ENCODE measurements around the gene CCDC93. TPM values are rescaled to one million over a fixed set of nuclear protein-coding genes. Genes with fewer than 3 reads are reported as not detected.

Gene CCDC93
- total RNA-seq, 1 experiment from 2014 or later, result 34.7 TPM

DNA sequence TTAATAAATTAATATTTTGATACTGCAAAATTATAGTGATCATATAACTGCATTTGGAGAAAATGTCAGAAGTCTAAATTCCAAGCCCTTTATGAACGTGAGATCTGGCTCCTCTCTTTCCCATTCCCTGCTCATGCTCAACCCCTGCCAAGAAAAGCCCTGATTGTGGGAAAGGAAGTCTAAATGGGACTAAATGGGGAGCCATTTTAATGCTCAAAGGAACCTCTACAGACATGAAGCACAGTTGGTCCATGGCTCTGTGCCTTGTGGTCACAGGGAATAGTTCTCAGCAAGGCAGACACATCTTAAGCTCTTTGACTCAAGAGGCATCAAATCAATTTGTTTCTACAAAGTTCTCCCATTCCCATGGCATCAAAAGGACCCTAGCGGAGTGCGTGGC, 45.1 kb upstream of the CCDC93 start:
- H3K27me3 ChIP-seq (replicated peaks; ENCODE audit: control insufficient read depth, insufficient read depth, low read length), result no peaks in the 10 kb centered on the region
- Mint-ChIP-seq H3K4me3 (ENCODE audit: unreplicated experiment) (no peak overlapping the region), H3K9me3 (ENCODE audit: unreplicated experiment) (no peaks in the 10 kb centered on the region), H3K36me3 (ENCODE audit: insufficient read depth, unreplicated experiment) (no peaks in the 10 kb centered on the region), H3K27ac (ENCODE audit: unreplicated experiment) (no peak overlapping the region), H3K4me1 (ENCODE audit: low read depth, unreplicated experiment) (no peaks in the 10 kb centered on the region), H3K27me3 (ENCODE audit: insufficient read depth, unreplicated experiment) (peaks cover 3% of the 10 kb centered on the region)
- BruUV-seq (replicated peaks), result no TSS peak
- no peaks in the 10 kb centered on the region for H3K9me3 ChIP-seq
- intact Hi-C loops (cut with micrococcal nuclease; ENCODE audit: unreplicated experiment), result no loop called here
- POLR2A ChIA-PET, result no interaction called here
- H3K4me3 ChIP-seq (ENCODE audit: low read depth, low read length), result no peak overlapping the region
- no peaks in the 10 kb centered on the region for H3K4me1 ChIP-seq
- CTCF ChIA-PET, result no interaction called here
- no peaks in the 10 kb centered on the region for H3K36me3 ChIP-seq (ENCODE audit: control insufficient read depth, insufficient read depth, low read length)
- no peak for DNase-seq
- TF ChIP-seq, protein P1, sequence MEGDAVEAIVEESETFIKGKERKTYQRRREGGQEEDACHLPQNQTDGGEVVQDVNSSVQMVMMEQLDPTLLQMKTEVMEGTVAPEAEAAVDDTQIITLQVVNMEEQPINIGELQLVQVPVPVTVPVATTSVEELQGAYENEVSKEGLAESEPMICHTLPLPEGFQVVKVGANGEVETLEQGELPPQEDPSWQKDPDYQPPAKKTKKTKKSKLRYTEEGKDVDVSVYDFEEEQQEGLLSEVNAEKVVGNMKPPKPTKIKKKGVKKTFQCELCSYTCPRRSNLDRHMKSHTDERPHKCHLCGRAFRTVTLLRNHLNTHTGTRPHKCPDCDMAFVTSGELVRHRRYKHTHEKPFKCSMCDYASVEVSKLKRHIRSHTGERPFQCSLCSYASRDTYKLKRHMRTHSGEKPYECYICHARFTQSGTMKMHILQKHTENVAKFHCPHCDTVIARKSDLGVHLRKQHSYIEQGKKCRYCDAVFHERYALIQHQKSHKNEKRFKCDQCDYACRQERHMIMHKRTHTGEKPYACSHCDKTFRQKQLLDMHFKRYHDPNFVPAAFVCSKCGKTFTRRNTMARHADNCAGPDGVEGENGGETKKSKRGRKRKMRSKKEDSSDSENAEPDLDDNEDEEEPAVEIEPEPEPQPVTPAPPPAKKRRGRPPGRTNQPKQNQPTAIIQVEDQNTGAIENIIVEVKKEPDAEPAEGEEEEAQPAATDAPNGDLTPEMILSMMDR (IDR thresholded peaks at IDR 0.05; ENCODE audit: insufficient read depth in 1 of 2, low read depth in 1 of 2, low read length in 1 of 2, severe bottlenecking in 1 of 2, unreplicated experiment in 1 of 2), result no peak

GRCh38 chr2:118056801-118057200, 42.9 kb upstream of the CCDC93 start:
- no peaks in the 10 kb centered on the region for H3K9me3 Mint-ChIP-seq (ENCODE audit: unreplicated experiment)
- no peak overlapping the region for H3K27ac Mint-ChIP-seq (ENCODE audit: unreplicated experiment)
- peaks cover 7% of the 10 kb centered on the region for H3K27me3 Mint-ChIP-seq (ENCODE audit: insufficient read depth, unreplicated experiment)
- POLR2A ChIA-PET, result no interaction called here
- H3K4me3 Mint-ChIP-seq (ENCODE audit: unreplicated experiment), result no peak overlapping the region
- no peaks in the 10 kb centered on the region for H3K9me3 ChIP-seq
- BruUV-seq (replicated peaks), result no TSS peak
- H3K36me3 Mint-ChIP-seq (ENCODE audit: insufficient read depth, unreplicated experiment), result no peaks in the 10 kb centered on the region
- intact Hi-C loops (cut with micrococcal nuclease; ENCODE audit: unreplicated experiment), result no loop called here
- no peaks in the 10 kb centered on the region; the same call in 1 of the 2 replicates for H3K27me3 ChIP-seq (replicated peaks; ENCODE audit: control insufficient read depth, insufficient read depth, low read length)
- H3K4me3 ChIP-seq (ENCODE audit: low read depth, low read length), result no peak overlapping the region
- no peaks in the 10 kb centered on the region for H3K36me3 ChIP-seq (ENCODE audit: control insufficient read depth, insufficient read depth, low read length)
- H3K4me1 Mint-ChIP-seq (ENCODE audit: low read depth, unreplicated experiment), result no peaks in the 10 kb centered on the region
- TF ChIP-seq, protein P1 (IDR thresholded peaks at IDR 0.05; ENCODE audit: insufficient read depth in 1 of 2, low read depth in 1 of 2, low read length in 1 of 2, severe bottlenecking in 1 of 2, unreplicated experiment in 1 of 2), result no peak
- H3K4me1 ChIP-seq, result no peaks in the 10 kb centered on the region
- no peak for DNase-seq
- CTCF ChIA-PET, result no interaction called here

GRCh38 chr2:118056165-118056534, 42.3 kb upstream of the CCDC93 start:
- no peaks in the 10 kb centered on the region for H3K9me3 ChIP-seq
- H3K4me3 Mint-ChIP-seq (ENCODE audit: unreplicated experiment), result no peak overlapping the region
- no peaks in the 10 kb centered on the region for H3K4me1 Mint-ChIP-seq (ENCODE audit: low read depth, unreplicated experiment)
- no TSS peak for BruUV-seq (replicated peaks)
- no peak overlapping the region for H3K27ac Mint-ChIP-seq (ENCODE audit: unreplicated experiment)
- H3K27me3 Mint-ChIP-seq (ENCODE audit: insufficient read depth, unreplicated experiment), result peaks cover 7% of the 10 kb centered on the region
- H3K36me3 ChIP-seq (ENCODE audit: control insufficient read depth, insufficient read depth, low read length), result no peaks in the 10 kb centered on the region
- no peaks in the 10 kb centered on the region; the same call in 1 of the 2 replicates for H3K27me3 ChIP-seq (replicated peaks; ENCODE audit: control insufficient read depth, insufficient read depth, low read length)
- H3K36me3 Mint-ChIP-seq (ENCODE audit: insufficient read depth, unreplicated experiment), result no peaks in the 10 kb centered on the region
- POLR2A ChIA-PET, result no interaction called here
- TF ChIP-seq, protein P1 (IDR thresholded peaks at IDR 0.05; ENCODE audit: insufficient read depth in 1 of 2, low read depth in 1 of 2, low read length in 1 of 2, severe bottlenecking in 1 of 2, unreplicated experiment in 1 of 2), result no peak
- no peak overlapping the region for H3K4me3 ChIP-seq (ENCODE audit: low read depth, low read length)
- H3K4me1 ChIP-seq, result no peaks in the 10 kb centered on the region
- no peak for DNase-seq
- no peaks in the 10 kb centered on the region for H3K9me3 Mint-ChIP-seq (ENCODE audit: unreplicated experiment)
- CTCF ChIA-PET, result no interaction called here
- intact Hi-C loops (cut with micrococcal nuclease; ENCODE audit: unreplicated experiment), result no loop called here
